DOHH2 (cell line): ENCODE results near the gene HLTF.

Experiments used
- CTCF ChIP-seq: fragments of 200-600 bp; sonication (generic); IDR thresholded peaks from one replicate; pipeline ENCODE4 v1.5.1; 2014; ENCODE audit warnings: antibody characterized with exemption, mild to moderate bottlenecking, low read depth, low read length; ENCODE audit not compliant: poor library complexity, severe bottlenecking
- EZH2phosphoT487 ChIP-seq: fragments of 200-600 bp; sonication (generic); IDR thresholded peaks from 2 replicates; pipeline ENCODE4 v1.6.1; 2017; ENCODE audit warnings: borderline replicate concordance, mild to moderate bottlenecking, antibody characterized with exemption, low read length, moderate library complexity, mixed read lengths

- TF ChIP-seq CTCF (no peak), EZH2phosphoT487 (no peak)
Measured at GRCh38 chr3:149010966-149011365, 75.4 kb downstream of the HLTF start.
